ENCODE results near the gene FRMD1. TPM values are rescaled to one million over a fixed set of nuclear protein-coding genes. Genes with fewer than 3 reads are reported as not detected.

The FRMD1 gene
- total RNA-seq, 1 experiment from 2014 or later = 0.57 TPM

GRCh38 chr6:168014428-168014827, 64.6 kb downstream of the FRMD1 start:
- H3K4me3 Mint-ChIP-seq = no peak overlapping the region
- H3K27ac Mint-ChIP-seq = no peak overlapping the region
- peaks cover 5% of the 10 kb centered on the region; the same call in 1 of the 2 replicates for H3K27me3 Mint-ChIP-seq (ENCODE audit: low read depth)
- POLR2A ChIA-PET = no interaction called here
- TF ChIP-seq MAX (CRISPR knock-in tag; IDR thresholded peaks at IDR 0.05) = no peak
- no peak for ATAC-seq
- CTCF ChIA-PET = no interaction called here
- H3K4me1 Mint-ChIP-seq = peaks cover 14% of the 10 kb centered on the region
- H3K9me3 Mint-ChIP-seq = peaks cover 44% of the 10 kb centered on the region
- no peak for DNase-seq (ENCODE audit: low spot score)
- peaks cover 22% of the 10 kb centered on the region for H3K36me3 Mint-ChIP-seq

GRCh38 chr6:168013250-168013915, 65.6 kb downstream of the FRMD1 start:
- Mint-ChIP-seq H3K27me3 (ENCODE audit: low read depth) (no peaks in the 10 kb centered on the region), H3K4me1 (peaks cover 14% of the 10 kb centered on the region), H3K36me3 (peaks cover 22% of the 10 kb centered on the region), H3K4me3 (no peak overlapping the region), H3K9me3 (peaks cover 49% of the 10 kb centered on the region), H3K27ac (no peak overlapping the region)
- ATAC-seq (no peak), DNase-seq (ENCODE audit: low spot score) (no peak)
- POLR2A ChIA-PET = no interaction called here
- TF ChIP-seq, protein P1, sequence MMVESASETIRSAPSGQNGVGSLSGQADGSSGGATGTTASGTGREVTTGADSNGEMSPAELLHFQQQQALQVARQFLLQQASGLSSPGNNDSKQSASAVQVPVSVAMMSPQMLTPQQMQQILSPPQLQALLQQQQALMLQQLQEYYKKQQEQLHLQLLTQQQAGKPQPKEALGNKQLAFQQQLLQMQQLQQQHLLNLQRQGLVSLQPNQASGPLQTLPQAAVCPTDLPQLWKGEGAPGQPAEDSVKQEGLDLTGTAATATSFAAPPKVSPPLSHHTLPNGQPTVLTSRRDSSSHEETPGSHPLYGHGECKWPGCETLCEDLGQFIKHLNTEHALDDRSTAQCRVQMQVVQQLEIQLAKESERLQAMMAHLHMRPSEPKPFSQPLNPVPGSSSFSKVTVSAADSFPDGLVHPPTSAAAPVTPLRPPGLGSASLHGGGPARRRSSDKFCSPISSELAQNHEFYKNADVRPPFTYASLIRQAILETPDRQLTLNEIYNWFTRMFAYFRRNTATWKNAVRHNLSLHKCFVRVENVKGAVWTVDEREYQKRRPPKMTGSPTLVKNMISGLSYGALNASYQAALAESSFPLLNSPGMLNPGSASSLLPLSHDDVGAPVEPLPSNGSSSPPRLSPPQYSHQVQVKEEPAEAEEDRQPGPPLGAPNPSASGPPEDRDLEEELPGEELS (CRISPR knock-in tag; IDR thresholded peaks at IDR 0.05) = no peak
- CTCF ChIA-PET = interaction anchor here (0.6 kb wide), 1 partner anchor 814 kb away, joined by 3 read pairs; no protein-coding TSS in a partner anchor

DNA sequence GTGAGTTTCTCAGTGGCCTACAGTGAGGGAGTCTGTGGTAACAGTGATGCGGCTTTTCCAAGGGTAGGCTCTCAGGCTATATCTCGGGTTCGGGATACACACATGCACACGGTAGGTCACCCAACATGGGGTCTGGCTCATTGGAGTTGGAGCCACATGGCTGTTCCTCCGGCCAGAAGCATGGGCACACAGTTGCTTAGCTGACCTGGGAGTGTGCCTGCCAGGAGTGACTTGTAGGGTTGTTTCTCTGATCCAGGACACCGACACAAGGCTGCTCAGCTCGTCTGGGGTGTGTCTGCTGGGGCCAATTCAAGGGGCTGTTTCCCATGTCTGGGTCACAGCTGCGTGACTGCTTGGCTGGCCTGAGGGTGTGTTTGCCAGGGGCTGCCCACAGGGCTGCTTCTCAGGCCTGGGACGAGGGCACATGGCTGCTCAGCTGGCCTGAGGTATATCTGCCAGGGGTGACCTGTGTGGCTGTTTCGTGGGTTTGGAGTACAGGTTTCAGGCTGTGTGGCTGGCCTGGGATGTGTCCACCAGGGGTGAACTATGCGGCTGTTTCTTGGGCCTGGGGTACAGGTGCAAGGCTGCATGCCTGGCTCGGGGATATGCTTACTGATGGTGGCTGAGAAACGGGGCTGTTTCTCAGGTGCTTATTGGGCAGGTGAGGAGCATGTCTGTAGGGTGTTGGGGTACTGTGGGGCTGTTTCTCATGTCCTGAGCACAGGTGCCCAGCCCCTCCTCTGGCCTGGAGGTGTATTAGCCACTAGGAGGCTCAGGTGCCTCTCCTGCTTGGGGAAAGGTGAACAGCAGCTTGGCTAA, 66.4 kb downstream of the FRMD1 start:
- Mint-ChIP-seq H3K27ac (no peak overlapping the region), H3K9me3 (peaks cover 53% of the 10 kb centered on the region), H3K36me3 (peaks cover 22% of the 10 kb centered on the region), H3K4me3 (no peak overlapping the region), H3K27me3 (ENCODE audit: low read depth) (no peaks in the 10 kb centered on the region), H3K4me1 (peaks cover 14% of the 10 kb centered on the region)
- ChIA-PET POLR2A (no interaction called here), CTCF (no interaction called here)
- DNase-seq (ENCODE audit: low spot score) (no peak), ATAC-seq (peak; percentile 50; the same call in 1 of the 2 replicates)
- no peak for TF ChIP-seq GRHL2 (CRISPR knock-in tag; IDR thresholded peaks at IDR 0.05; ENCODE audit: insufficient replicate concordance, severe bottlenecking)

DNA sequence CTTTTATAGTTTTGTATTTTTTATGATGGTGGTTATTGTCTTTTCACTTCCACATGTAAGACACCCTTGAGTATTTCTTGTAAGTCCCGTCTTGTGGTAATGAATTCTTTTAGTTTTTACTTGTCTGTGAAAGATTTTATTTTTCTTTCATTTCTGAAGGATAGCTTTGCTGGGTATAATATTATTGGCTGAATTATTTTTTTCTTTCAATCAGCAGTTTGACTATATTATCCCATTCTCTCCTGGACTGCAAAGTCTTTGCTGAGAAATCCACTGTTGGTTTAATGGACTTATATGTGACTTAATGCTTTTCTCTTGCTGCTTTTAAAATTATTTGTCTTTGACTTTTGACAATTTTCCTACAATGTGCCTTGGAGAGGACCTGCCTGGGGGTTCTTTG, 67.7 kb downstream of the FRMD1 start:
- Mint-ChIP-seq H3K27me3 (ENCODE audit: low read depth) (no peaks in the 10 kb centered on the region), H3K36me3 (peaks cover 22% of the 10 kb centered on the region), H3K4me3 (no peak overlapping the region), H3K27ac (no peak overlapping the region), H3K9me3 (peaks cover 53% of the 10 kb centered on the region), H3K4me1 (peaks cover 2% of the 10 kb centered on the region)
- no peak for ATAC-seq
- CTCF ChIA-PET = no interaction called here
- POLR2A ChIA-PET = no interaction called here
- DNase-seq (ENCODE audit: low spot score) = no peak
- TF ChIP-seq ETV6 (CRISPR knock-in tag; IDR thresholded peaks at IDR 0.05) = no peak
- TF ChIP-seq TP53 (CRISPR knock-in tag; IDR thresholded peaks at IDR 0.05) = no peak
- TF ChIP-seq FOXP1 (CRISPR knock-in tag; IDR thresholded peaks at IDR 0.05; ENCODE audit: borderline replicate concordance) = no peak
- TF ChIP-seq E2F4 (CRISPR knock-in tag; IDR thresholded peaks at IDR 0.05; ENCODE audit: borderline replicate concordance, low read depth) = no peak
- TF ChIP-seq GTF2I (CRISPR knock-in tag; conservative IDR thresholded peaks at IDR 0.05) = no peak
- TF ChIP-seq ZNF121 (CRISPR knock-in tag; IDR thresholded peaks at IDR 0.05) = no peak
- no peak for TF ChIP-seq MXD4 (CRISPR knock-in tag; IDR thresholded peaks at IDR 0.05; ENCODE audit: borderline replicate concordance)
- no peak for TF ChIP-seq GABPB1 (CRISPR knock-in tag; IDR thresholded peaks at IDR 0.05)
- no peak for TF ChIP-seq CTCF (IDR thresholded peaks at IDR 0.05)
- TF ChIP-seq ZNF317 (CRISPR knock-in tag; IDR thresholded peaks at IDR 0.05; ENCODE audit: borderline replicate concordance, low read depth) = no peak
- TF ChIP-seq ESRRA (CRISPR knock-in tag; IDR thresholded peaks at IDR 0.05; ENCODE audit: borderline replicate concordance) = no peak
- TF ChIP-seq ZNF423 (CRISPR knock-in tag; IDR thresholded peaks at IDR 0.05) = no peak
- no peak for TF ChIP-seq MAX (CRISPR knock-in tag; IDR thresholded peaks at IDR 0.05)
